DMS53 (cell line): ENCODE measurements around the gene CWC15.
"Not testable (repeated sequence)": the region's sequence is repeated elsewhere in the genome, so short reads cannot be mapped to it uniquely, and the experiment has no call there.

Experiments
- DNase-seq: peaks from one replicate; lab custom pipeline; 2025; lab: John Stamatoyannopoulos, UW

Gene CWC15

GRCh38 chr11:94913718-94914394 lies 59.5 kb downstream of the CWC15 start:
- not testable (repeated sequence) for DNase-seq

GRCh38 chr11:94912806-94913205 lies 60.5 kb downstream of the CWC15 start:
- no peak for DNase-seq
